Smooth muscle cell (in vitro differentiated cells): ENCODE measurements around the gene DCTN3. TPM values are rescaled to one million over a fixed set of nuclear protein-coding genes. Genes with fewer than 3 reads are reported as not detected.

Experiments
- DNase-seq: peaks from one replicate; lab custom pipeline; 2025; ENCODE audit not compliant: unreplicated experiment; lab: John Stamatoyannopoulos, UW
- H2AFZ ChIP-seq: fragments of 200-600 bp; sonication (generic); 2 replicates; pipeline ENCODE4 v1.6.0; 2016; ENCODE audit warnings: antibody characterized with exemption, low read depth, mild to moderate bottlenecking
- H3F3A ChIP-seq: fragments of 200-600 bp; sonication (generic); 2 replicates; pipeline ENCODE4 v1.6.0; 2017; ENCODE audit warnings: antibody characterized with exemption, low read depth
- H3K27ac ChIP-seq: fragments of 200-600 bp; sonication (generic); 2 replicates; pipeline ENCODE4 v1.5.1; 2016; ENCODE audit warnings: low read depth, mild to moderate bottlenecking
- H3K27me3 ChIP-seq: fragments of 200-600 bp; sonication (generic); 2 replicates; pipeline ENCODE4 v1.6.1; 2016; ENCODE audit warnings: low read depth, mild to moderate bottlenecking
- H3K36me3 ChIP-seq: fragments of 200-600 bp; sonication (generic); 2 replicates; pipeline ENCODE4 v1.5.1; 2016; ENCODE audit warnings: low read depth
- H3K4me1 ChIP-seq: fragments of 200-600 bp; sonication (generic); 2 replicates; pipeline ENCODE4 v1.5.1; 2016; ENCODE audit warnings: low read depth
- H3K4me2 ChIP-seq: fragments of 200-600 bp; sonication (generic); 2 replicates; pipeline ENCODE4 v1.6.0; 2016; ENCODE audit warnings: mild to moderate bottlenecking
- H3K4me3 ChIP-seq: fragments of 200-600 bp; sonication (generic); 2 replicates; pipeline ENCODE4 v1.5.1; 2016; ENCODE audit warnings: mild to moderate bottlenecking
- H3K79me2 ChIP-seq: fragments of 200-600 bp; sonication (generic); 2 replicates; pipeline ENCODE4 v1.6.0; 2016; ENCODE audit warnings: low read depth, mild to moderate bottlenecking
- H3K9ac ChIP-seq: fragments of 200-600 bp; sonication (generic); 2 replicates; pipeline ENCODE4 v1.6.0; 2016; ENCODE audit warnings: low read depth
- H3K9me3 ChIP-seq: fragments of 200-600 bp; sonication (generic); replicated peaks from 2 replicates; pipeline ENCODE4 v1.5.1; 2016; ENCODE audit warnings: low read depth
- H4K20me1 ChIP-seq: fragments of 200-600 bp; sonication (generic); 2 replicates; pipeline ENCODE4 v1.6.0; 2016; ENCODE audit warnings: low read depth
- CTCF ChIP-seq: fragments of 200-600 bp; sonication (generic); IDR thresholded peaks from 2 replicates; pipeline ENCODE4 v1.5.1; 2017; ENCODE audit warnings: borderline replicate concordance, mild to moderate bottlenecking, antibody characterized with exemption; ENCODE audit not compliant: insufficient read depth, poor library complexity, severe bottlenecking
- WGBS: methylation state at CpG from one replicate; pipeline ENCODE4 v1.1.7; 2016; ENCODE audit warnings: low lambda C conversion rate; 5-methylcytosine and 5-hydroxymethylcytosine counted together
- polyA plus RNA-seq: library from polyadenylated mRNA; unstranded; fragments of >200 nt; fragmentation: Nextera tagmentation; extraction: Ambion mirVana; gene quantifications from 2 replicates; pipeline ENCODE4 v1.2.1, GENCODE V29; 2016
- total RNA-seq: library from RNA; depleted of rRNA; stranded (reverse); fragments of >200 nt; gene quantifications from 2 replicates; pipeline ENCODE4 v1.2.3, GENCODE V29; 2014

DCTN3 gene
- total and polyA plus RNA-seq, 2 experiments from 2014 or later: 87.6 to 142 TPM

- 80% methylated on average over 9 of the region's 11 CpGs for WGBS
- no peak for DNase-seq
- Histone ChIP-seq H3K36me3 (no peaks in the 10 kb centered on the region), H3K79me2 (no peaks in the 10 kb centered on the region), H4K20me1 (no peaks in the 10 kb centered on the region), H3K4me3 (peak overlapping the region; percentile 48), H2AFZ (no peak overlapping the region), H3K27me3 (no peaks in the 10 kb centered on the region), H3K9ac (no peak overlapping the region), H3K9me3 (no peaks in the 10 kb centered on the region), H3K4me2 (peak overlapping the region; percentile 86), H3F3A (peaks cover 17% of the 10 kb centered on the region), H3K27ac (no peak overlapping the region), H3K4me1 (peaks cover 19% of the 10 kb centered on the region)
- TF ChIP-seq CTCF: no peak
Measured at GRCh38 chr9:34654323-34655051, 34.2 kb upstream of the DCTN3 start.

GRCh38 chr9:34653151-34654072 lies 33.1 kb upstream of the DCTN3 start:
- no peak for DNase-seq
- peak overlapping the region; percentile 86 for H3K4me2 ChIP-seq

GRCh38 chr9:34652602-34653000 lies 32.3 kb upstream of the DCTN3 start:
- Histone ChIP-seq H3K4me1 (peaks cover 22% of the 10 kb centered on the region), H4K20me1 (no peaks in the 10 kb centered on the region), H3K36me3 (no peaks in the 10 kb centered on the region), H3K79me2 (peaks cover 16% of the 10 kb centered on the region), H3F3A (peaks cover 17% of the 10 kb centered on the region), H3K9me3 (no peaks in the 10 kb centered on the region), H3K27me3 (no peaks in the 10 kb centered on the region), H3K27ac (peak overlapping the region; percentile 79), H2AFZ (no peak overlapping the region), H3K9ac (peak overlapping the region; percentile 76), H3K4me3 (peak overlapping the region; percentile 48), H3K4me2 (peak overlapping the region; percentile 86)
- 50% methylated on average over 5 of the region's 5 CpGs for WGBS
- TF ChIP-seq CTCF: no peak
- no peak for DNase-seq

More at GRCh38 chr9:34653151-34654072, 33.1 kb upstream of the DCTN3 start:
- Histone ChIP-seq H3F3A (peaks cover 17% of the 10 kb centered on the region), H3K9ac (peak overlapping the region; percentile 76), H3K27ac (peak overlapping the region; percentile 79), H2AFZ (no peak overlapping the region), H4K20me1 (no peaks in the 10 kb centered on the region), H3K27me3 (no peaks in the 10 kb centered on the region), H3K4me3 (peak overlapping the region; percentile 48), H3K4me1 (peaks cover 19% of the 10 kb centered on the region), H3K36me3 (no peaks in the 10 kb centered on the region), H3K79me2 (peaks cover 8% of the 10 kb centered on the region), H3K9me3 (no peaks in the 10 kb centered on the region)
- 22% methylated on average over 9 of the region's 11 CpGs for WGBS
- TF ChIP-seq CTCF: no peak
